Measurements from ENCODE around the gene SLC10A6. TPM values are rescaled to one million over a fixed set of nuclear protein-coding genes. Genes with fewer than 3 reads are reported as not detected.
A peak's percentile ranks its signal among the peaks of the same experiment; 100 is the strongest.
"Not testable (repeated sequence)": the region's sequence is repeated elsewhere in the genome, so short reads cannot be mapped to it uniquely, and the experiment has no call there.

SLC10A6 gene, protein sequence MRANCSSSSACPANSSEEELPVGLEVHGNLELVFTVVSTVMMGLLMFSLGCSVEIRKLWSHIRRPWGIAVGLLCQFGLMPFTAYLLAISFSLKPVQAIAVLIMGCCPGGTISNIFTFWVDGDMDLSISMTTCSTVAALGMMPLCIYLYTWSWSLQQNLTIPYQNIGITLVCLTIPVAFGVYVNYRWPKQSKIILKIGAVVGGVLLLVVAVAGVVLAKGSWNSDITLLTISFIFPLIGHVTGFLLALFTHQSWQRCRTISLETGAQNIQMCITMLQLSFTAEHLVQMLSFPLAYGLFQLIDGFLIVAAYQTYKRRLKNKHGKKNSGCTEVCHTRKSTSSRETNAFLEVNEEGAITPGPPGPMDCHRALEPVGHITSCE
- not detected for polyA plus RNA-seq (2012; ENCODE audit: insufficient read depth, insufficient read length)

DNA sequence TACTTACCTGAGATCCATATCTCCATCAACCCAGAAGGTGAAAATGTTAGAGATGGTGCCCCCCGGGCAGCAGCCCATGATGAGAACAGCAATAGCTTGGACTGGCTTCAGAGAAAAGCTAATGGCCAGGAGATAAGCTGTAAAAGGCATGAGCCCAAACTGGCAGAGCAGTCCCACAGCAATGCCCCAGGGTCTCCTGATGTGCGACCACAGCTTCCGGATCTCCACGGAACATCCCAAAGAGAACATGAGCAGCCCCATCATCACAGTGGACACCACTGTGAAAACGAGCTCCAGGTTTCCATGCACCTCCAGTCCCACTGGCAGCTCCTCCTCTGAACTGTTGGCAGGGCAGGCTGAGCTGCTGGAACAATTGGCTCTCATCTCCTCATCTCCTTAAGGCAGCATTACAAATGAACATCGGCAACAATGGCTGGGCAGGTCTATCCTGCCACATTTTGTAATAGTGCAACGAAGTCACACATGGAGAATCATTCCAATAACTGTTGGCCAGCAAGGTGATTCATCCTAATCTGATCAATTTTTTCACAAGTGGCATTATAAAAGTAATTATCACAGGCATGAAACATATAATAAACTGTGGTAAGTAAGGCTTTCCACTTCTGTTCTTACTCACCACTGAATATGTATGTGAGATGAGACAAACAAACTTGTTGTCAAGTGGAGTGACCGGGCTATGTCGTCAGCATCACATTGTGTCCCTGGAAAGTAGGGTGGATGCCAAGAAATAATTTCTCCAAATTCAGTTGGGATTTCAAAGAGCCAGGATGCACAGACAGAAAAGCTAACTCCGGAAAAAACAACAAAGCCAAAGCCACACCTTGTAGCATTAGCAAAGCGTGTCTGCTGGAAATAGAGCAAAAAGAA lies at the start of gene SLC10A6:
TSS of gene SLC10A6 (minus strand) at position 653 of the 888 bp plus-strand sequence. CDS start at position 384, 269 bp downstream.
- H3K4me3 ChIP-seq (ENCODE audit: low read length) = no peak within 1 kb of the TSS

DNA sequence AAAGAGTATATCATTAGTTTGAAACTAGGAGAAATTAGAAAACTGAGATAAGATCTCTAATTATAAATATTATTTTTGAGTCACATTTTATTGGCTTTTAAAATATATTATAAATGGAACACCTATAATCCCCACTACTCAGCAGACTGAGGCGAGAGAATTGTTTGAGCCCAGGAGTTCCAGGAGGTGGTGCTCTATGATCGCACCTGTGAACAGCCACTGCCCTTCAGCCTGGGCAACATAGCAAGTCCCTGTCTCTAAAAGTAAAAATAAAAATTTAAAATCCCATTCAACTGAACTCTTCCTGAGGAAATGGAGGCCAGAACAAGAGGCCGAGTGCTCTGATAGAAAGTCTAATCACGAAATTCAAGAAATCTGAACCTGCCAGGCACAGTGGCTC lies 49.4 kb upstream of the SLC10A6 start:
- no peak for DNase-seq (ENCODE audit: low read depth, low spot score)
- no peak overlapping the region for H3K4me3 ChIP-seq (ENCODE audit: low read length)

More for the DNA sequence above, at the start of gene SLC10A6:
- no peak for DNase-seq (ENCODE audit: low read depth, low spot score)

DNA sequence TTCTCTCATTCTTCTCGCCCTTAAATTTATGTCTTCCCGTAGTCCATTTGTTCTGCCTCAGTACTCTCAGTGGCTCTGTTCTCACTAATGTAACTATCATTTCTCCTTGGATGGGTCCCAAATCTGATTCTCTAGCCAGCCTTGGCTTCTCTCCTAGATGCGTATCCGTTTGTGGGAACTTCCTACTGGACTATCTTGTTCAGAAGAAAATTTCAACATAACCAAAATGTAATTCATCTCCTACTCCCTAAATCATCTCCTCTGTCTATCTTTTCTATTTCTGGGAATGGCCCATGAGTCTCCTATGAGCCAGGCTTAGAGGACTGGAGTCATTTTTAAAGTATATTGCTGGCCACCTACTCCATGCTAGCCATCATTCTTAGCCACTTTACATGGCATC lies 47.4 kb upstream of the SLC10A6 start:
- no peak overlapping the region for H3K4me3 ChIP-seq (ENCODE audit: low read length)
- no peak for DNase-seq (ENCODE audit: low read depth, low spot score)

DNA sequence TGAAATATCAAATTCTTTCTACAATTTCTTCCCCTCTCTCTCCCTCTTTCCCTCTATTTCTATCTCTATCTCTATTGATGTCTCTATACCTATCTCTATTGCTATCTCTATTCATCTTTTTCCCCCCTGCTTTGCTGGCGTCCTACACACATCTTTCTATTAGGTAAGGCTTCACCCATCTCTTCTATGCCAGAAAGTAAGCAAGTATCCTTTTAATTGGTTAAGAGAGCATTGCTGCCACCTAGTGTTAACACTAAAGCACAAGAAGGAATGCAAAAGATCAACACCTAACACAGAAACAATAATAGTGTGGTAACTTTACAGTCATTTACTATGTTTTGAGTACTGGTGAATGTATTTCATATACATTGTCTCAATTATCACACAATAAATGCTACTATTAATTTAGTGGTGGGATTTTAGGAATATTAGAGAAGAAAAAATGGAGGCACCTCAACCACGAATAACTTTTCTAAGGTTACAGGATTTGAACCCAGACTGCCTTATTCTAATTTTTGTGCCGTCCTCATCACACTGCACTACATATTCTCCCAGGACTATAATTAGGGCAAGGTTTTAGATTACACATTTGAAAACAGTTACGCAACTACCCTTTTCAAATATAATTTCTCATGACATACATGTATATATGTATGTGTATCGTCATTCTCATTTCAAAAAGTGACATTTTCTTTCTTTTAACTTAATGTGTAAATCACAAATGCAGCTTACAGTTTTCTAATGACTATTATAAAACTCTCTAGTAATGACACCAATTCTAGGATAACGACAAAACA lies 46.7 kb upstream of the SLC10A6 start:
- peak; percentile 42 for DNase-seq (ENCODE audit: low read depth, low spot score)
- no peak overlapping the region for H3K4me3 ChIP-seq (ENCODE audit: low read length)

DNA sequence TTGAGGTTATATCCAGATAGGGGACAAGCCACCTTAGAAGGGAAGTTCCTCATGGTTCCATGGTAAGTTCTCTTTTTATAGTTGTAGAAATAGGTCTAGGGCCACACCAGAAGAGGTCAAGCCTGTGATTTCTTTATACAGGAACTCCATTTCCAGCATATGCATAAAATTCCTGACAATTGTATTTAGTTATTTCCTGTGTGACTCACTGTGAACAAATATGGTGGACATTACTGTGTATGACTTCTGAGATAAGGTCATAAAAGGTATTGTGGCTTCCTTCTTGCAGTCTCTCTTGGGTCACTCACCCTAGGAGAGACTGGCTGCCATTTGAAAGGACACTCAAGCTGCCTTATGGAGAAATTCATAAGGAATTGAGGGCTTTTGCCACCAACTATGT lies 45.3 kb upstream of the SLC10A6 start:
- DNase-seq (ENCODE audit: low read depth, low spot score) = no peak
- H3K4me3 ChIP-seq (ENCODE audit: low read length) = no peak overlapping the region

DNA sequence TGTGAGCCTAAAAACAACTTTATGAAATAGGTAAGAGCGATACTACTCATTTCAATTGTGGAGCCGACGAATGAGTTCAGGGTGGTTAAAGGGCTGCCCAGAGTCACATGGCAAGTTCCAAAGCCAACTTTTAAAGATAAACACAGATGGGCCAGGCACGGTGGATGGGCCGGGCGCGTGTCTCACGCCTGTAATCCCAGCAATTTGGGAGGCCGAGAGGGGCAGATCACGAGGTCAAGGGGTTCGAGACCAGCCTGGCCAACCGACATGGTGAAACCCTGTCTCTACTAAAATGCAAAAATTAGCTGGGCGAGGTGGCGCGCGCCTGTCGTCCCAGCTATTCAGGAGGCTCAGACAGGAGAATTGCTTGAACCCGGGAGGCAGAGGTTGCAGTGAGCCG lies 44.0 kb upstream of the SLC10A6 start:
- no peak for DNase-seq (ENCODE audit: low read depth, low spot score)

DNA sequence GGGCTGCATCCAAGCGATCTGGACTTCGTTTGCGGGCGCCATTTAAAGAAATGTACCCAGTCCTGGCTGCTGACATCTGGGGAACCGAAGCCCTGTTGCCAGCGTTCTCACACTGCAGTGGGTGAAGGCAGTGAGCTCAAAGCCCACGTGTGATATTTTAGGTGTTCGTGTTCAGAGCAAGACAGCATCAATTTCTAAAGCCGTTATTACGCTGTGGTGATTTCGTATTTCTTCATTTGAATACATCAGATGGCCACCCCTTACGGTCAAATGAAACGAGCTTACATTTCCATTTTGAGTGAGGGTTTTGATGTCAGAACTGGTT lies 43.4 kb upstream of the SLC10A6 start:
- peak overlapping the region; percentile 45 for H3K4me3 ChIP-seq (ENCODE audit: low read length)
- no peak for DNase-seq (ENCODE audit: low read depth, low spot score)

More for the DNA sequence above, 44.0 kb upstream of the SLC10A6 start:
- no peak overlapping the region for H3K4me3 ChIP-seq (ENCODE audit: low read length)

DNA sequence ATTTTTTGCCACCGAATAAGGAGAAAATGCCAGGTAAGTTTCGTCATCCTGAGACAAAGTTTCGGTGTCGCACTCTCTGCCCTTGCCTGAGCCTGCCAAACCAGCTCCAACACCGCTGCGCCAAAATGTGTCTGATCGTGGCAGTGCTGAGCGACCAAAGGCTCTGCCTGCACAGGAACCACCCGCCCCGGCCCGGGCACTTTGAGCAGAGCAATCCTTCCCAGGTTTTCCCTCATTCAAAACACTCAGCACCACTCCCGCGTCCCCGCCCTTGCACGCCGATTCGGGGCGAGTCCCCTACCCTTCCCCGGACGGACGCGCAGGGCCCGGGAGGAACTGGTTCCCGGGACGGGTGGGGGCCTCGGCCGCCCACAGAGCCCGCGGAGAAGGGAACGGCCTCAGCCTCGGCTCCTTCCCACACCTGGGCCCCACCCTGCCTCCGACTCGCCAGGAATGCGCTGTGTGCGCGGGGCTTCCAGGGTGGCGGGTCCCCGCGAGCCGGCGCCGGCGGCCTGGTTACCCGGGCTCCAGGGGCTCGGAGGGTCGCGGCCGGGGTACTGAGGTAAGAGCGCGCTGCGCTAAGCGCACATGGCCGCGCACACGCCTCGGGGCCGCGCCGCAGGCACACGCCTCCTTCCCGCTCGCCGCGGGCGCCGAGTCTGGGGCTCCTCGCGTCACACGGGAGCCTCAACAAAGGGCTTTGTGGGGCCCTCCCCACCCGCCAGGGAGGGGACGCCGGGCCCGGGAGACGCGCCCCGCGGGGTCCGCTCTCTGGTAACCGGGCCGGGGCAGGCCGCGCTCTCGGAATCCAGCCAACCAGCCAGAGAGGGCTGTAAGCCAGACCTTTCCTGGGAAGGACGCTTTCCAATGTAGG lies 42.8 kb upstream of the SLC10A6 start, which contains the start of gene C4orf36:
TSS of gene C4orf36 (minus strand) at position 661 of the 874 bp plus-strand sequence. CDS start 902 bp downstream, outside the sequence.
- peak within 1 kb of the TSS; percentile 45 for H3K4me3 ChIP-seq (ENCODE audit: low read length)
- no peak for DNase-seq (ENCODE audit: low read depth, low spot score)

DNA sequence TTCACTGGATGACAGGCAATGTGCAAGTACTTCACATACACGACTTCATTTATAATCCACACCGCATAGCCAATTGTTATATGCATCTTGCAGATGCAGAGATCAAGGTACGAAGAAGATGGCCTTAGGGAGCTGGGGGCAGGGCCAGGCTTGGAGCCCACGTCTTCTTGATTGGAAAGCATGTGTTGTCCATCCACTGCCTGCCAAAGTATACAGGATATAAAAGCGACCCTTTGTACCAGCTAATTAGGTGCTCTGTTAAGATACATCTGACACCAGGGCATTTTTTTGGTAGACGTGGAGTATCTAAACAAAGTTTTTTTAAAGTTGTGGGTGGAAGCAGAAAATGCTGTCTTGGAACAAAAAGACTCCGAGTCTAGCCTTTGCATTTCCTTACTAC lies 41.6 kb upstream of the SLC10A6 start:
- no peak overlapping the region for H3K4me3 ChIP-seq (ENCODE audit: low read length)
- DNase-seq (ENCODE audit: low read depth, low spot score) = no peak

DNA sequence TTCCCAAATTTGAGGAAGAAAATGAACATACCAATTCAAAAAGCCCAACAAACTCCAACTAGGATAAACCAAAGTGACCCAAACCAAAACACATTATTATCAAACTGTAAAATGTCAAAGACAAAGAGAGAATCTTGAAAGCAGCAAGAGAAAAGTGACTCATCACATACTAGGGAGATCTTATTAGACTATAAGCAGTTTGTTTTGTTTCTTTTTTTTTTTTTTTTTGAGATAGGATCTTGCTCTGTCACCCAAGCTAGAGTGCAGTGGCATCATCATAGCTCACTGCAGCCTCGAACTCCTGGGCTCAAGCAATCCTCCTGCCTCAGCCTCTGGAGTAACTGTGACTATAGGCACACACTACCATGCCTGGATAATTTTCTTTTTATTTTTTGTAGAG lies 30.5 kb upstream of the SLC10A6 start:
- no peak overlapping the region for H3K4me3 ChIP-seq (ENCODE audit: low read length)

DNA sequence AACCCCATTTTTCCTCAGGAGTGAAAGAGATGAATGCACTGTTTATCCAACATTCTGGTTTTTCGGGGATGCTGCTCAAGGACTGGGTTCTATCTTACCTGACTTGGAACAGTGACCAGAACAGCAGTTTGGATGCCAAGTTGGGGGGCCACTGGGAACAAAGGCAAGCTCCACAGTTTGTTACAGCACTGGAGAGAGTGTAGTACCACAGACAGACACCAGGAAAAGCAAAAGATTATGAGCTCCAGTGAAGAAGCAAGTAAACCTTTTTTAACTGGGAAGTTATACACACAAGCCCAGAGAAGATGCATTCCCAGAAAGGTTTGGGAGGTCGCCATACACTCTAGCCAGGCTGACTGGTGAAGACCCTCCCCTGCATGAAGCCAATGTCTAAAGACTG lies 29.5 kb upstream of the SLC10A6 start:
- no peak for DNase-seq (ENCODE audit: low read depth, low spot score)
- H3K4me3 ChIP-seq (ENCODE audit: low read length) = no peak overlapping the region

More for the DNA sequence above, 30.5 kb upstream of the SLC10A6 start:
- DNase-seq (ENCODE audit: low read depth, low spot score) = no peak

DNA sequence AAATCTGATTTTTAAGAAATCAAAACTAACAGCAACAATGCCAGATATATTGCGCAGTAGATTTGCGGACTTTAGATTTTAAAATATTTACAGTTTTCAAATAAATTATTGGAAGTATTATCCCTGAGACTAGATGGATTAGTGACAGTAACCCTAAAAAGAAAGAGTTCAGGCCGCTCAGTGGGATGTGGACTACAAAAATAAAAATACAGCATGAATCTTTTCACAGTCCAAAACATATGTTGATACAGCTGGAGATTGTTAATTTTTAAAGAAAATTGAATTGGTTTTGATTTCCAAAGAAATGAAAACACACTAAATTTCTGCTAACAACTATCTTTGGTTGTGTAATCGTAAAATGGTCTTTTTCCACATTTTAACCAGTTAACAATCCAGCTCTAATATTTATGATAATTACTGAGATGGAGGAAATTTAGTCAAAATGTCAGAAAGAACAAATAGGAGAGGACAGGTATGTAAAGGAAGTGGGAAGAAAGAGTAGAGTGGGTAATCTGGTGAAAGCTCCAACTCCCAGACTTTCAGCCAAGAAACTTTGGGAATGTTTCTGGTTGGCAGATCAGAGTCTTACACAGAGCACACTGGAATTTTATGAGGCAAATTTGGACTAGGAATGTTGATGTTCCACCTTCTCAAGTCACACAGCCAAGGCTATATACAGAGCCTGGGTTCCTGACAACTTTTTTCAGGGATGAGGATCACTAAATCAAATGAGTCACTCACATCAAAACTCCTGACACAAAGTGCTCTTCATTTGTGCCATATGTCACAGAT lies 27.9 kb upstream of the SLC10A6 start:
- no peak for DNase-seq (ENCODE audit: low read depth, low spot score)
- H3K4me3 ChIP-seq (ENCODE audit: low read length) = no peak overlapping the region

DNA sequence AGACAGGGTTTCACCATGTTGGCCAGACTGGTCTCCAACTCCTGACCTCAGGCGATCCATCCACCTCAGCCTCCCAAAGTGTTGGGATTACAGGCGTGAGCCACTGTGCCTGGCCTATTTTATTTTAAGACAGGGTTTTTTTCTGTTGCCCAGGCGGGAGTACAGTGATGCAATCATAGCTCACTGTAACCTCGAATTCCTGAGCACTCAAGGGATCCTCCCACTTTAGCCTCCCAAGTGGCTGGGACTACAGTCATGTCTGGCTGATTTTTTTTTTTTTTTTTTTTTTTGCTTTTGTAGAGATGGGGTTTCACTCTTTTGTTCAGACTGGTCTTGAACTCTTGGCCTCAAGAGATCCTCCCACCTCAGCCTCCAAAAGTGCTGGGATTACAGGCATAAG lies 26.3 kb upstream of the SLC10A6 start:
- not testable (repeated sequence) for H3K4me3 ChIP-seq (ENCODE audit: low read length); DNase-seq (ENCODE audit: low read depth, low spot score)

DNA sequence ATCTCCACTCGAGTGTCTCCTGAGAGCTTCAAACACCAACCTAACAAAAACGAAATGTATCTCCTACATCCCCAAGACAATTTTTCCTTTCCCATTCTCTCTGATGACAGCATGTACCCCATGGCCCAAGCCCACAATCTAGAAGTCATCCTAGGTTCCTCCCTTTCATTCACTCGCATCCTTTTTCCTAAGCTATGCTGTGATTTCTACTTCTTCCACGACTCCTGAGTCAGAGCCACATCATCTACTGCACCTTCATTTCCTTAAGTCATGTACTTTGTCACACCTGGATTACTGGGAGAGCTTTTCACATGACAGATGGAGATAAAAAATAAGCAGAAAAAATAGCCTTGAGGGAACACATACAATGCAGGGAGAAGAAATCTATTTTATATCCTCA lies 23.0 kb upstream of the SLC10A6 start:
- no peak overlapping the region for H3K4me3 ChIP-seq (ENCODE audit: low read length)
- no peak for DNase-seq (ENCODE audit: low read depth, low spot score)

DNA sequence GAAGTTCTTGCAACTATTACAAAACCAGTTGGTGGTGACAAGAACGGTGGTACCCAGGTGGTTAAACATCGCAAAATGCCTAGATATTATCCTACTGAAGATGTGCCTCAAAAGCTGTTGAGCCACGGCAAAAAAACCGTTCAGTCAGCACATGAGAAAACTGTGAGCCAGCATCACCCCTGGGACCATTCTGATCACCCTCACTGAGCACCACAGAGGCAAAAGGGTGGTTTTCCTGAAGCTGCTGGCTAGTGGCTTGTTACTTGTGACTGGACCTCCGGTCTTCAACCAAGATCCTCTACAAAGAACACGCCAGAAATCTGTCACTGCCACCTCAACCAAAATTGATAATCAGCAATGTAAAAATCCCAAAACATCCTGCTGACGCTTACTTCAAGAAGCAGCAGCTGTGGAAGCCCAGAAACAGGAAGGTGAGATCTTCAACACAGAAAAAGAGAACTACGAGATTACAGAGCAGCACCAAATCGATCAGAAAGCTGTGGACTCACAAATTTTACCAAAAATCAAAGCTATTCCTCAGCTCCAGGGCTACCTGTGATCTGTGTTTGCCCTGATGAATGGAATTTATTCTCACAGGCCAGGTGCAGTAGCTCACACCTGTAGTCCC lies 21.4 kb upstream of the SLC10A6 start:
- no peak for DNase-seq (ENCODE audit: low read depth, low spot score)

DNA sequence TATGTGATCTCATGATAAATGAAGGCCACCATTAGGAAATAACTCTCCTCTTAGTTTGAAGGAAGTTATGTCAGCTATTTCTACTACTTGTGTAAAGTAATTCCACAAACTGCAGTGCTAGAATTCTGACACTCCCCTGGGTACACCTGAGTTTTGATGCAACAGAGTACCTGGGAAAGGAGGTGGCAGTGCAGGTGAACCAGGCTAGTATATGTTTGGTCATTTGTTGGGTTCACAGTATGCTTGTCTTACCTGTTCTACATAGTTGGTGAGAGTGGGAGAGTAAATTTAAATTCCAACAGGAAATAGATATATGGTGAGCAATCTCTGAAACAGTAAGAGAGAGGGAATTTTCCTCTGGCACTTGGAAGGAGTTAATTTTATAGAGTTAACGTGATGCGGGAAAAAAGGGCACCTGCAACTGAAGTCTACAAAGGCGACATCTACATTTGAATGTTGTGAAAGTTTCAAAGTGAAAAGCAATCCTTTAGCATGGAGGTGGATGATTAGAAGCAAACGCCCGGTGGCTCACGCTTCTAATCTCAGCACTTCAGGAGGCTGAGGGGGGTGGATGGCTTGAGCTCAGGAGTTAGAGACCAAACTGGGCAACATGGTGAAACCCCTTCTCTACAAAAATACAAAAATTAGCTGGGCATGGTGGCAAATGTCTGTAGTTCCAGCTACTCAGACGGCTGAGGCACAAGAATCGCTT lies 8.3 kb upstream of the SLC10A6 start:
- H3K4me3 ChIP-seq (ENCODE audit: low read length) = no peak overlapping the region
- DNase-seq (ENCODE audit: low read depth, low spot score) = no peak

More for the DNA sequence above, 21.4 kb upstream of the SLC10A6 start:
- H3K4me3 ChIP-seq (ENCODE audit: low read length) = no peak overlapping the region

DNA sequence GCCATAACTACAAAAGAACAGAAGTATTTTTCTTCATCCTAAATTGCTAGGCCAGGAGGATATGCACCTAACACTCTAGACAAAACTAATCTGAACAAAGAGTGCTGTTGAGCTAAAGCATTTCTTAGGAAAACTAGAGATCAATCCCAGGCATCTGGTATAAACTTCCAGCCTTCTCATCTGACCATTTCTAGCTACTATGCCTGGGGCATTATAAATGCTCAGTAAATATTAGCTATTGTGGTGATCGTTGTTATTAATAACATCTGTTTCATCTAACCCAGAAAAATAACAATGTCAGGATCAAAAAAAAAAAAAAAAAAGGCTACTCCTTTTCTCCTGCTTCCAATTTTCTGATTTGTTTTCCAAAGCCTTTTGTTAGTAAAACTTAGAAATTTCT lies 7.7 kb upstream of the SLC10A6 start:
- no peak for DNase-seq (ENCODE audit: low read depth, low spot score)
- no peak overlapping the region for H3K4me3 ChIP-seq (ENCODE audit: low read length)
